HepG2 (cell line): ENCODE results near the gene COX4I2. TPM values are rescaled to one million over a fixed set of nuclear protein-coding genes. Genes with fewer than 3 reads are reported as not detected.

Experiments used
- AFF4 ChIP-seq: sonication (generic); formaldehyde crosslinking; IDR thresholded peaks from 2 replicates; pipeline ENCODE4 v1.4.0; 2020; ENCODE audit warnings: missing genetic modification reagents
- ASH2L ChIP-seq: fragments of 300-600, 200-600 bp; sonication (generic); IDR thresholded peaks from 2 replicates; pipeline ENCODE4 v1.7.0; 2017; ENCODE audit warnings: low read depth, mild to moderate bottlenecking, moderate library complexity, mixed read lengths, low read length; ENCODE audit not compliant: insufficient read length
- CREB1 ChIP-seq, 2 experiments: fragments of 450-650 bp in 1 of 2; IDR thresholded peaks; 2 replicates each; pipeline ENCODE4 v1.6.1; 2016 to 2017; ENCODE audit warnings: control low read depth in 1 of 2, mild to moderate bottlenecking in 1 of 2, missing compliant biosample characterization in 1 of 2, missing genetic modification characterization in 1 of 2
- GZF1 ChIP-seq: sonication (generic); formaldehyde crosslinking; IDR thresholded peaks from 2 replicates; pipeline ENCODE4 v1.5.1; 2020; ENCODE audit warnings: mild to moderate bottlenecking, missing genetic modification reagents
- HCFC1 ChIP-seq: fragments of 150-350 bp; IDR thresholded peaks from 2 replicates; pipeline ENCODE4 v1.6.1; 2014; ENCODE audit warnings: low read depth, low read length
- IRF9 ChIP-seq: sonication (generic); formaldehyde crosslinking; IDR thresholded peaks from 2 replicates; pipeline ENCODE4 v1.8.0; 2022; ENCODE audit warnings: missing genetic modification reagents, mild to moderate bottlenecking, borderline replicate concordance
- JDP2 ChIP-seq: sonication (generic); formaldehyde crosslinking; IDR thresholded peaks from 2 replicates; pipeline ENCODE4 v1.8.1; 2022; ENCODE audit warnings: missing genetic modification reagents, borderline replicate concordance
- KLF16 ChIP-seq, 2 experiments: sonication (generic) in 1 of 2; formaldehyde crosslinking in 1 of 2; IDR thresholded peaks; 2 replicates each; pipeline versions ENCODE4 v1.6.1 to v1.8.0; 2016 to 2023; ENCODE audit warnings: missing genetic modification reagents in 2 of 2, missing compliant biosample characterization in 1 of 2
- MAFG ChIP-seq: sonication (generic); formaldehyde crosslinking; IDR thresholded peaks from 2 replicates; pipeline ENCODE4 v1.5.1; 2020; ENCODE audit warnings: mild to moderate bottlenecking, missing genetic modification reagents
- MTF1 ChIP-seq: sonication (generic); formaldehyde crosslinking; IDR thresholded peaks from 2 replicates; pipeline ENCODE4 v1.5.0; 2020; ENCODE audit warnings: missing genetic modification reagents
- NCOR1 ChIP-seq: fragments of 200-600 bp; sonication (generic); IDR thresholded peaks from 2 replicates; pipeline ENCODE4 v1.7.0; 2017; ENCODE audit warnings: antibody characterized with exemption, low read length, borderline replicate concordance
- POLR2A ChIP-seq, 2 experiments: IDR thresholded peaks; 2 replicates each; pipeline ENCODE4 v1.6.1; 2011; ENCODE audit warnings: low read depth in 2 of 2, low read length in 2 of 2, mild to moderate bottlenecking in 1 of 2, moderate library complexity in 1 of 2; ENCODE audit not compliant: insufficient read depth in 1 of 2
- SALL1 ChIP-seq: sonication (generic); formaldehyde crosslinking; IDR thresholded peaks from 2 replicates; pipeline ENCODE4 v1.8.0; 2022; ENCODE audit warnings: mild to moderate bottlenecking, missing genetic modification reagents
- SIX1 ChIP-seq: sonication (generic); formaldehyde crosslinking; IDR thresholded peaks from 2 replicates; pipeline ENCODE4 v1.4.0; 2020; ENCODE audit warnings: missing genetic modification reagents, borderline replicate concordance
- TBP ChIP-seq: sonication (generic); formaldehyde crosslinking; IDR thresholded peaks from 2 replicates; pipeline ENCODE4 v1.5.0; 2020; ENCODE audit warnings: missing genetic modification reagents
- ZBTB42 ChIP-seq: sonication (generic); formaldehyde crosslinking; IDR thresholded peaks from 2 replicates; pipeline ENCODE4 v1.5.0; 2020; ENCODE audit warnings: mild to moderate bottlenecking, missing genetic modification reagents
- ZNF441 ChIP-seq: sonication (generic); formaldehyde crosslinking; IDR thresholded peaks from 2 replicates; pipeline ENCODE4 v1.7.0; 2021; ENCODE audit warnings: missing genetic modification reagents, borderline replicate concordance
- ZNF512 ChIP-seq: sonication (generic); formaldehyde crosslinking; IDR thresholded peaks from 2 replicates; pipeline ENCODE4 v1.4.0; 2020; ENCODE audit warnings: mild to moderate bottlenecking, missing genetic modification reagents
- ZNF572 ChIP-seq: sonication (generic); formaldehyde crosslinking; IDR thresholded peaks from 2 replicates; pipeline ENCODE4 v1.5.1; 2020; ENCODE audit warnings: mild to moderate bottlenecking, missing genetic modification reagents
- ZNF577 ChIP-seq: sonication (generic); formaldehyde crosslinking; IDR thresholded peaks from 2 replicates; pipeline ENCODE4 v1.4.0; 2020; ENCODE audit warnings: mild to moderate bottlenecking, low read depth, missing genetic modification reagents, borderline replicate concordance
- ZSCAN22 ChIP-seq: sonication (generic); formaldehyde crosslinking; IDR thresholded peaks from 2 replicates; pipeline ENCODE4 v1.4.0; 2020; ENCODE audit warnings: mild to moderate bottlenecking, missing genetic modification reagents
- polyA plus RNA-seq, 8 experiments: library from polyadenylated mRNA; depleted of rRNA in 3 of 8; stranded (reverse) in 7 of 8; unstranded in 1 of 8; fragments of >200 nt; fragmentation: Illumina TruSeq in 4 of 8; extraction: Trizol in 4 of 8; gene quantifications; 2 replicates each; pipeline versions ENCODE4 v1.2.1 to v1.2.3, GENCODE V29; 2011 to 2016; ENCODE audit warnings: low read depth in 4 of 8, missing spikeins in 1 of 8, mixed read lengths in 1 of 8; ENCODE audit not compliant: insufficient read depth in 1 of 8
- total RNA-seq, 5 experiments: library from RNA; depleted of rRNA; stranded (reverse); fragments of >200 nt; fragmentation: Illumina TruSeq; extraction: Trizol; gene quantifications; 2 replicates each; pipeline ENCODE4 v1.2.3, GENCODE V29; 2016; ENCODE audit warnings: low read depth in 1 of 5

COX4I2 gene
- total and polyA plus RNA-seq, 2 of the 13 experiments (the other 11 are each of a cell fraction or from before 2014, with no cell fraction given) = 1.1 TPM; not detected in 1

GRCh38 chr20:31606804-31607639, 30.7 kb upstream of the COX4I2 start (continued):
- peak; percentile 98; the same call in 1 of the 2 replicates for TF ChIP-seq AFF4 (CRISPR knock-in tag)
- no peak; the same call in 1 of the 2 replicates for TF ChIP-seq JDP2 (CRISPR knock-in tag)
- TF ChIP-seq ZBTB42 = peak; percentile 74; the same call in 1 of the 2 replicates
- TF ChIP-seq ZNF572 (CRISPR knock-in tag) = peak; percentile 89
- peak; percentile 78 for TF ChIP-seq SALL1
- TF ChIP-seq GZF1 (CRISPR knock-in tag) = peak; percentile 36; the same call in 1 of the 2 replicates
- peak in 1 of 2 experiments; percentile 98; a peak in 2 of 4 replicates for TF ChIP-seq POLR2A (IDR thresholded peaks at IDR 0.05; ENCODE audit: insufficient read depth in 1 of 2, low read depth in 2 of 2, low read length in 2 of 2)
- TF ChIP-seq ZNF577 = no peak
- TF ChIP-seq ZSCAN22 = no peak
- peak; percentile 30 for TF ChIP-seq ASH2L
- TF ChIP-seq NCOR1 = peak; percentile 92; the same call in 1 of the 2 replicates
- TF ChIP-seq SIX1 = peak; percentile 76; the same call in 1 of the 2 replicates
- peak; percentile 22; the same call in 1 of the 2 replicates for TF ChIP-seq MTF1 (CRISPR knock-in tag)
- peak; percentile 27; the same call in 1 of the 2 replicates for TF ChIP-seq CREB1 (IDR thresholded peaks at IDR 0.05)
- peak; percentile 72 for TF ChIP-seq CREB1 (CRISPR knock-in tag; IDR thresholded peaks at IDR 0.05)
- no peak for TF ChIP-seq ZNF512 (CRISPR knock-in tag)
- TF ChIP-seq ZNF441 (CRISPR knock-in tag) = peak; percentile 73
- peak; percentile 72; the same call in 1 of the 2 replicates for TF ChIP-seq IRF9
- TF ChIP-seq KLF16 (CRISPR knock-in tag; IDR thresholded peaks at IDR 0.05) = peak in 1 of 2 experiments; percentile 67; a peak in 2 of 4 replicates
- TF ChIP-seq MAFG (CRISPR knock-in tag) = no peak
- no peak; the same call in 1 of the 2 replicates for TF ChIP-seq HCFC1
- no peak for TF ChIP-seq TBP (CRISPR knock-in tag)
